Breast epithelium (tissue), 4 donors: ENCODE measurements around the gene UBE2N. TPM values are rescaled to one million over a fixed set of nuclear protein-coding genes. Genes with fewer than 3 reads are reported as not detected.

Experiments
- DNase-seq, 2 donors: peaks; one replicate each; pipeline ENCODE4 v3.0.0-alpha.2; 2019; ENCODE audit warnings: low spot score in 2 of 2
- H3K27ac ChIP-seq, 2 donors: fragments of 200-600 bp; sonication (generic) in 1 of 2; one replicate each; pipeline ENCODE4 v1.5.1; 2016 to 2019; ENCODE audit warnings: mild to moderate bottlenecking in 1 of 2
- H3K27me3 ChIP-seq, 2 donors: fragments of 200-600 bp; sonication (generic) in 1 of 2; one replicate each; pipeline versions ENCODE4 v1.5.1 to v1.6.0; 2017 to 2019; ENCODE audit warnings: control low read depth in 1 of 2, mild to moderate bottlenecking in 1 of 2
- H3K36me3 ChIP-seq: fragments of 200-600 bp; one replicate; pipeline ENCODE4 v1.5.1; 2019
- H3K4me1 ChIP-seq, 2 donors: fragments of 200-600 bp; sonication (generic); one replicate each; pipeline ENCODE4 v1.5.1; 2016 to 2019; ENCODE audit warnings: control low read depth in 1 of 2
- H3K4me3 ChIP-seq, 3 donors: fragments of 200-600 bp; sonication (generic); 1 replicate in 2 of 3; 2 replicates in 1 of 3; pipeline ENCODE4 v1.5.1; 2016 to 2019; ENCODE audit warnings: mild to moderate bottlenecking in 3 of 3, moderate library complexity in 2 of 3
- H3K9me3 ChIP-seq, 2 donors: fragments of 200-600 bp; sonication (generic) in 1 of 2; one replicate each; pipeline ENCODE4 v1.5.1; 2016 to 2019; ENCODE audit warnings: control low read depth in 1 of 2
- POLR2A ChIP-seq: fragments of 450-650 bp; IDR thresholded peaks from one replicate; pipeline ENCODE4 v1.6.1; 2016; ENCODE audit warnings: antibody characterized with exemption, mild to moderate bottlenecking, moderate library complexity
- POLR2AphosphoS5 ChIP-seq, 3 donors: sonication (generic); formaldehyde crosslinking; IDR thresholded peaks; one replicate each; pipeline ENCODE4 v1.6.1; 2017; ENCODE audit warnings: antibody characterized with exemption in 3 of 3
- intact Hi-C: fragments of 100-400 bp; cut with DNase I; formaldehyde crosslinking; loops from one replicate; pipeline ENCODE4 v1.15.1; 2023; ENCODE audit warnings: low total_unique reads
- total RNA-seq, 3 donors: library from RNA; depleted of rRNA; stranded (reverse); fragments of >200 nt; gene quantifications; one replicate each; pipeline ENCODE4 v1.1.0, GENCODE V29; 2016
- TF ChIP-seq, protein P1 (sequence below), 3 donors: fragments of 450-650 bp; IDR thresholded peaks; one replicate each; pipeline ENCODE4 v1.5.1; 2016 to 2017; ENCODE audit warnings: antibody characterized with exemption in 3 of 3, mild to moderate bottlenecking in 3 of 3, moderate library complexity in 3 of 3

Gene UBE2N
- total RNA-seq, 3 donors from 2014 or later, result 23.0 to 47.7 (median 43.3) TPM

DNA sequence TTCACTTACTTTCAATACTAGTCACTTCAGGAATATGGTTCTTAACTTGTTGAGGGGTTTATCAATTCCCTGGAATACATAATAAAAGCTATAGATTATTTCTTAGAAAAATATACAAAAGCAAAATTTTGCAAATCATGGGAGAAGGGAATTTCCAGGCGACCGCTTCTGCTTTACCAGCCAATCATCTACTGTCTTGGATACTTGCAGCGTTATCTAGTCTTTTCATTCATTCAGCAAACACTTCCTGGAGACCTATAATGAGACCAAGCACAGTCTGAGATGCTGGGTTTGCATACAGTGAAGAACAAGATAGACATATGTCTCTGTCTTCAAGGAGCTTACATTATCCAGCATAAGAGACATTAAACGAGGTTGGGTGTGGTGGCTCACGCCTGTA lies 24.1 kb upstream of the UBE2N start:
- Histone ChIP-seq H3K27me3 (no peaks in the 10 kb centered on the region), H3K4me3 (no peak overlapping the region), H3K27ac (no peak overlapping the region), H3K4me1 (peaks cover 0 to 5% of the 10 kb centered on the region in 2 donors), H3K36me3 (no peaks in the 10 kb centered on the region), H3K9me3 (no peaks in the 10 kb centered on the region)
- DNase-seq, result no peak
- intact Hi-C loops, result no loop called here
- no peak for TF ChIP-seq POLR2A
- TF ChIP-seq, protein P1, sequence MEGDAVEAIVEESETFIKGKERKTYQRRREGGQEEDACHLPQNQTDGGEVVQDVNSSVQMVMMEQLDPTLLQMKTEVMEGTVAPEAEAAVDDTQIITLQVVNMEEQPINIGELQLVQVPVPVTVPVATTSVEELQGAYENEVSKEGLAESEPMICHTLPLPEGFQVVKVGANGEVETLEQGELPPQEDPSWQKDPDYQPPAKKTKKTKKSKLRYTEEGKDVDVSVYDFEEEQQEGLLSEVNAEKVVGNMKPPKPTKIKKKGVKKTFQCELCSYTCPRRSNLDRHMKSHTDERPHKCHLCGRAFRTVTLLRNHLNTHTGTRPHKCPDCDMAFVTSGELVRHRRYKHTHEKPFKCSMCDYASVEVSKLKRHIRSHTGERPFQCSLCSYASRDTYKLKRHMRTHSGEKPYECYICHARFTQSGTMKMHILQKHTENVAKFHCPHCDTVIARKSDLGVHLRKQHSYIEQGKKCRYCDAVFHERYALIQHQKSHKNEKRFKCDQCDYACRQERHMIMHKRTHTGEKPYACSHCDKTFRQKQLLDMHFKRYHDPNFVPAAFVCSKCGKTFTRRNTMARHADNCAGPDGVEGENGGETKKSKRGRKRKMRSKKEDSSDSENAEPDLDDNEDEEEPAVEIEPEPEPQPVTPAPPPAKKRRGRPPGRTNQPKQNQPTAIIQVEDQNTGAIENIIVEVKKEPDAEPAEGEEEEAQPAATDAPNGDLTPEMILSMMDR (IDR thresholded peaks at IDR 0.05), result no peak
- TF ChIP-seq POLR2AphosphoS5 (IDR thresholded peaks at IDR 0.05), result no peak

DNA sequence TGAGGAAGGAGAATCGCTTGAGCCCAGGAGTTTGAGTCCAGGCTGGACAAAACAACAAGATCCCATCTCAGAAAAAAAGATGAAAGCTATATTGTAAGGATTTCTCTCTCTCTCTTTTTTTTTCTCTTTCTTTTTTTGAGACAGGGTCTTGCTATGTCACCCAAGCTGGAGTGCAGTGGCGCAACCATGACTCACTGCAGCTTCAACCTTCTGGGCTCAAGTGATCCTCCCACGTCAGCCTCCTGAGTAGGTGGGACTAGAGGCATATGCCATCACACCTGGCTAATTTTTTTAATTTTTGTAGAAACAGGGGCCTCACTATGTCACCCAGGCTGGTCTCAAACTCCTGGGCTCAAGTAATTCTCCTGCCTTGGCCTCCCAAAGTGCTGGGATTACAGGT lies 19.8 kb upstream of the UBE2N start:
- H3K9me3 ChIP-seq, result no peaks in the 10 kb centered on the region
- H3K27ac ChIP-seq, result no peak overlapping the region
- TF ChIP-seq, protein P1 (IDR thresholded peaks at IDR 0.05), result no peak
- no peak for TF ChIP-seq POLR2AphosphoS5 (IDR thresholded peaks at IDR 0.05)
- TF ChIP-seq POLR2A, result no peak
- H3K27me3 ChIP-seq, result no peaks in the 10 kb centered on the region
- intact Hi-C loops, result no loop called here
- no peak for DNase-seq
- no peaks in the 10 kb centered on the region for H3K36me3 ChIP-seq
- no peaks in the 10 kb centered on the region for H3K4me1 ChIP-seq
- H3K4me3 ChIP-seq, result no peak overlapping the region

DNA sequence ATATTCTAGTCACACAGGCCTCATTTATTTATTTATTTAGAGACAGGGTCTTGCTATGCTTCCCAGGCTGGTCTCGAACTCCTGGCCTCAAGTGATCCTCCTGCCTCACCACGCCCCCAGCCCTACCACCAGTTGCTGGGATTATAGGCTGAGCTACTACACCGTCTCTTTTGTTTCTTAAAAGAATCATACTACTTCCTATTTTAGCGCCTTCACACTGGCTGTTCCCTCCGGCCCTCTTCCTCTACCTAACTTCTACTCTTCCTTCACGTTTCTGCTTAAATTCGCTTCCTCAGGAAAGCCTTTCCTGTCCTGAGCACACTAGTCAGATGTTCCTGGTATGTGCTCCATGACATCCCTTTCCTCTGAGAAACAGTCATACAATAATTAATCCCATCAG lies 19.2 kb upstream of the UBE2N start:
- no peak for TF ChIP-seq POLR2AphosphoS5 (IDR thresholded peaks at IDR 0.05)
- TF ChIP-seq POLR2A, result no peak
- TF ChIP-seq, protein P1 (IDR thresholded peaks at IDR 0.05), result no peak
- intact Hi-C loops, result no loop called here
- Histone ChIP-seq H3K4me1 (no peaks in the 10 kb centered on the region), H3K36me3 (no peaks in the 10 kb centered on the region), H3K27me3 (no peaks in the 10 kb centered on the region), H3K4me3 (no peak overlapping the region), H3K9me3 (no peaks in the 10 kb centered on the region), H3K27ac (no peak overlapping the region)
- DNase-seq, result no peak

DNA sequence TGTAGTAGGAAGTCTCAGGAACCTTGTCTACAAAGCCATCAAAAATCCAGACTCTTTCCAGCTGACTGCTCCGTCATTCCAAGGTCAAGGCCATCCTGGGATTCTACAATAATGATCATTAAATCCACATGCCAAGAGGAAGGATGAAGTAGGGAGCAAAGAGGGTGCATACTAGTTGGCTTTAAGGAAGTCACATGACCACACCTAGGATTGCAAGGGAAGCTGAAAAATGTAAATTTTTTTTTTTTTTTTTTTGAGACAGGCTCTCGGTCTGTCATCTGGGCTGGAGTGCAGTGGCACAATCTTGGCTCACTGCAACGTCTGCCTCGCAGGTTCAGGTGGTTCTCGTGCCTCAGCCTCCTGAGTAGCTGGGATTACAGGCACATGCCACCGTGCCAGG lies 18.3 kb upstream of the UBE2N start:
- Histone ChIP-seq H3K27me3 (no peaks in the 10 kb centered on the region), H3K4me1 (no peaks in the 10 kb centered on the region), H3K9me3 (no peaks in the 10 kb centered on the region), H3K4me3 (no peak overlapping the region), H3K27ac (no peak overlapping the region), H3K36me3 (no peaks in the 10 kb centered on the region)
- intact Hi-C loops, result no loop called here
- TF ChIP-seq, protein P1 (IDR thresholded peaks at IDR 0.05), result no peak
- no peak for TF ChIP-seq POLR2A
- TF ChIP-seq POLR2AphosphoS5 (IDR thresholded peaks at IDR 0.05), result no peak
- DNase-seq, result no peak

DNA sequence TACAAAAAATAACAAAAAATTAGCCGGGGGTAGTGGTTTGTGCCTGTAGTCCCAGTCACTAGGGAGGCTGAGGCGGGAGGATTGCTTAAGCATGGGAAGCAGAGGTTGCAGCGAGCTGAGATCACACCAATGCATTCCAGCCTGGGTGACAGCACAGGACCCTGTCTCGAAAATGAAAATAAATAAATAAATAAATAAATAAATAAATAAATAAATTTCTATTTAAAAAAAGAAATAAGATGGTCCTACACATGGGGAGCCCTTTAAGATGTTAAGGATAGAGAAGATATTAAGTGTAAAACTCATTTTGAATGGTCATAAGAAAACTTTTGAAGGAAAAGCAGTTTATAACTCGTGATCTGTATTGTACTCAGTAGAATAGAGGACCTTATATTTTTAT lies 17.4 kb upstream of the UBE2N start:
- Histone ChIP-seq H3K9me3 (no peaks in the 10 kb centered on the region), H3K27ac (no peak overlapping the region), H3K4me1 (no peaks in the 10 kb centered on the region), H3K36me3 (no peaks in the 10 kb centered on the region), H3K4me3 (no peak overlapping the region), H3K27me3 (no peaks in the 10 kb centered on the region)
- no peak for DNase-seq
- intact Hi-C loops, result loop anchor here (10.0 kb wide), 1 partner anchor 1834 kb away; no protein-coding TSS in a partner anchor
- TF ChIP-seq POLR2AphosphoS5 (IDR thresholded peaks at IDR 0.05), result no peak
- TF ChIP-seq, protein P1 (IDR thresholded peaks at IDR 0.05), result no peak
- no peak for TF ChIP-seq POLR2A
